ENCODE data around the gene MMP25. TPM values are rescaled to one million over a fixed set of nuclear protein-coding genes. Genes with fewer than 3 reads are reported as not detected.
"Not testable (repeated sequence)": the region's sequence is repeated elsewhere in the genome, so short reads cannot be mapped to it uniquely, and the experiment has no call there.

MMP25 gene
- total RNA-seq, 1 donor from 2014 or later: 0.52 TPM

DNA sequence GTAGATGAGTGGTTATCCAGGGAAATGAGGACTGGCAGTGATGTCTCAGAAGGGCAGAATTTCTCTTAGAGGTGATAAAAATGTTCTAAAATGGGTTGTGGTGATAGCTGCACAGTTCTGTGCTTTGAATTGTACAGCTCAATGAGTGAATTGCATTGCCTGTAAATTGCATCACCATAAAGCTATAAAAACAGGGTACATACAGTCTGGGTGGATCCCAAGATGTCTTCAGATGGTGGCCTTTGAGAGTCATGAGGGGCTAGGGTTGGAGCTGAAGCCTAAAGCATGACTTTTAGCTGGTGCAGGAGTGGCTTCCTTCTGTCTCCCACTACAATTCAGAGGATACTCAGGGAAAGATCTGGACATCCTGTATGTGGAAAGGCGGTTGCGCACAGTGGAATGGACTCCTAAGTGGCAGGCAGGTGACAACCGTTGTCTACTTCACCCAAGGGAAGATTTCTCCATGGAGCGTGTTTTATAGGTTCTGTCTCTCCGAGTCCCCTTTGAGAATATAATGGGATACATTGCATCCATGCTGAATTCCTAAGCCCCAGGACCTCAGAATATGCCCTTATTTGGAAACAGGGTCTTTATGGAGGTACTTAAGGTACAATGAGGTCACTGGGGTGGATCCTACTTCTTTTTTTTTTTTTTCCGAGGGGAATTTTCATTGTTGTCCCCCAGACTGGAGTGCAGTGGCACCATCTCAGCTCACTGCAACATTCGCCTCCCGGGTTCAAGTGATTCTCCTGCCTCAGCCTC lies 17.4 kb downstream of the MMP25 start:
- H3K4me3 ChIP-seq (ENCODE audit: low read depth, low read length): no peak overlapping the region
- no peak for DNase-seq (ENCODE audit: low read depth)
- TF ChIP-seq, protein P1, sequence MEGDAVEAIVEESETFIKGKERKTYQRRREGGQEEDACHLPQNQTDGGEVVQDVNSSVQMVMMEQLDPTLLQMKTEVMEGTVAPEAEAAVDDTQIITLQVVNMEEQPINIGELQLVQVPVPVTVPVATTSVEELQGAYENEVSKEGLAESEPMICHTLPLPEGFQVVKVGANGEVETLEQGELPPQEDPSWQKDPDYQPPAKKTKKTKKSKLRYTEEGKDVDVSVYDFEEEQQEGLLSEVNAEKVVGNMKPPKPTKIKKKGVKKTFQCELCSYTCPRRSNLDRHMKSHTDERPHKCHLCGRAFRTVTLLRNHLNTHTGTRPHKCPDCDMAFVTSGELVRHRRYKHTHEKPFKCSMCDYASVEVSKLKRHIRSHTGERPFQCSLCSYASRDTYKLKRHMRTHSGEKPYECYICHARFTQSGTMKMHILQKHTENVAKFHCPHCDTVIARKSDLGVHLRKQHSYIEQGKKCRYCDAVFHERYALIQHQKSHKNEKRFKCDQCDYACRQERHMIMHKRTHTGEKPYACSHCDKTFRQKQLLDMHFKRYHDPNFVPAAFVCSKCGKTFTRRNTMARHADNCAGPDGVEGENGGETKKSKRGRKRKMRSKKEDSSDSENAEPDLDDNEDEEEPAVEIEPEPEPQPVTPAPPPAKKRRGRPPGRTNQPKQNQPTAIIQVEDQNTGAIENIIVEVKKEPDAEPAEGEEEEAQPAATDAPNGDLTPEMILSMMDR (conservative IDR thresholded peaks at IDR 0.05; ENCODE audit: low read depth, low read length): no peak

DNA sequence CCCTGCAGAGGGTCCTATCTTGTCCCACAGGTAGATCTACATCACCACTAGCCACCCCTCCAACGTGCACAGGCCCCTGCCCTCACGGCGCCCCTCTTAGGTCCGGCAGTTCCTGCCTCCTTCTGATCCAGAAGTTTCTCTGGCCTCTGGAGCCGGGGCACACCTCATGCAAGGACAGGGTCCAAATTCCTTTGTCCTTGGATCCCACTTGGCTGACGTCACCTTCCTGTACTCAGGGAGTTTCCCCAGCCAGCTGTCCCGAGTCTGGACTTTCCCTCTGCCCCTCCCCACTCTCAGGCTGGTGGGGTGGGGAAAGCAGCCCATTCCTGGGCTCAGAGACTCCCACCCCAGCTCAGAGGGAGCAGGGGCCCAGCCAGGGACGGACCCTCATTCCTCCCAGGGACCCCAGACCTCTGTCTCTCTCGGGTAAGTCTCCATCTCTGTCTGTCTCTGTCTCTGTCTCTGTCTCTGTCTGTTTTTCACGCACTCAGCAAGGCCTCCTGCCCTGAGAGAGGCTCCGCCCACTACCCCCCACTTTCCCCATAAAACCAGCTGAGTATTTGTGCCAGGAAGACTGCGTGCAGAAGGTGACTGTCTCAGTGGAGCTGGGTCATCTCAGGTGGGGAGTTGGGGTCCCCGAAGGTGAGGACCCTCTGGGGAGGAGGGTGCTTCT lies 18.8 kb downstream of the MMP25 start, which contains the start of gene IL32:
IL32 (plus strand) TSS at position 572 of the 673 bp plus-strand sequence. CDS start 172 bp downstream, outside the sequence.
- TF ChIP-seq, protein P1 (conservative IDR thresholded peaks at IDR 0.05; ENCODE audit: low read depth, low read length): no peak
- peak within 1 kb of the TSS; percentile 64 for H3K4me3 ChIP-seq (ENCODE audit: low read depth, low read length)
- DNase-seq (ENCODE audit: low read depth): peak; percentile 82

DNA sequence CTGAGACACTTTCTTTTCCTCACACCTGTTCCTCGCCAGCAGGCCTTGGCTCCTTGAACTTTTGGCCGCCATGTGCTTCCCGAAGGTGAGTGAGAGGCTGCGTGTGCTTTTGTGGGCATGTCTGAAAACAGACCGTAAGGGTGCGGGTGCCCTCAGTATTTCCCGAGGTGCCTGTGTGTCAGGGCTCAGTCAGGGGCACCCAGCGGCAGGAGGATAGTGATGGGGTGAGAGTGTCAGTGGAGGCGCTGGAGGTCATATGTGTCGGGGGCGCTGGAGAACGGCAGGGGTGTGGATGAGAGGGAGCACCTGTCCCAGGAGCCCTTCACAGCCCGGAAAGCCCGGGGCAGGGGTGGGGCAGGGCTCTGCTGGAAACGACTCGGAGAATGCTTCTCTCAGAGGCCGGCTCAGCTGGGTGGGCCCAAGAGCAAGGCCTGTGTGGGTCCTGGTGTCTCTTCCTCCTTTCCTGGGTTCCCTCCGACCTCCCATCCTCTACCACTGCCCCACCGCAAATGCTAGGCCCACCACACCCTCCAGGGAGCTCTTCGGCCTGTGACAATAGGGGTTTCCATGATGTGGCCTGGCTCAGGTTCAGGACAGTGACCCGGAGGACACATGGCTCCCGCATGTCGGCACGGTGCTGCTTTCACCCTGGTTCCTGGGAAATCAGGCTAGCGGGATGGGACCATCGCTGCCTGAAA lies 19.5 kb downstream of the MMP25 start:
- no peak for DNase-seq (ENCODE audit: low read depth)

DNA sequence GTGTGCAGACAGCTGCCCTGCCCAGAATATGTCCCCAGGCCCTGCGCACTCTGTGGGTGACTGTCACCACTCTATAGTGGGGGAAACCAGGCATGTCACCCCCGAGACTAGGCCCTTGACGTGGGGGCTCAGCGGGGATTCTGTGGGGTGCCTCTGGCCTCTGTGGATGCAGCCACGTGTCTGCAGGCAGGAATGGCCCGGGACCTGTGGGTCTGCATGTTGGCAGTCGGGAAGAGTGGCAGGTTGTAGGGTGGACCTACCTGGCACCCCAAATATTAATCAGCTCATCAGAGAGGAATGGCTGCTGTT lies 20.0 kb downstream of the MMP25 start:
- TF ChIP-seq, protein P1 (conservative IDR thresholded peaks at IDR 0.05; ENCODE audit: low read depth, low read length): no peak
- peak overlapping the region; percentile 64 for H3K4me3 ChIP-seq (ENCODE audit: low read depth, low read length)
- no peak for DNase-seq (ENCODE audit: low read depth)

More for the DNA sequence above, 19.5 kb downstream of the MMP25 start:
- H3K4me3 ChIP-seq (ENCODE audit: low read depth, low read length): peak overlapping the region; percentile 64
- TF ChIP-seq, protein P1 (conservative IDR thresholded peaks at IDR 0.05; ENCODE audit: low read depth, low read length): no peak

DNA sequence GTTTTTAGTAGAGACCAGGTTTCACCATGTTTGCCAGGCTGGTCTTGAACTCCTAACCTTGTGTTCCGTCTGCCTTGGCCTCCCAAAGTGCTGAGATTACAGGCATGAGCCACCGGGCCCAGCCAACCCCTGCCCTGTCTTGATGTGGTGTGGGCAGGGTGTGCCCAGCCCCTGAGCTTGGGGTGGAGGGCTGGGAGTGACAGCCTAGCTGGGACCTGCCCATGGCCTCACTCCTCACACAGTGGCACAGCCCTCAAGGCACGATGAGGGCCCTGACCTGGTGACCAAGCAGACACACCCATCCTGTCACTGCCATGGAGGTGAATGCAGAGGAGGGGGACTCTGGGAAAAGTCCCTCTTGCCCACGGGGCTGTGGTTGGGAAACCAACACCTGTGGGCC lies 22.1 kb downstream of the MMP25 start:
- TF ChIP-seq, protein P1 (conservative IDR thresholded peaks at IDR 0.05; ENCODE audit: low read depth, low read length): no peak
- DNase-seq (ENCODE audit: low read depth): no peak
- no peak overlapping the region for H3K4me3 ChIP-seq (ENCODE audit: low read depth, low read length)

DNA sequence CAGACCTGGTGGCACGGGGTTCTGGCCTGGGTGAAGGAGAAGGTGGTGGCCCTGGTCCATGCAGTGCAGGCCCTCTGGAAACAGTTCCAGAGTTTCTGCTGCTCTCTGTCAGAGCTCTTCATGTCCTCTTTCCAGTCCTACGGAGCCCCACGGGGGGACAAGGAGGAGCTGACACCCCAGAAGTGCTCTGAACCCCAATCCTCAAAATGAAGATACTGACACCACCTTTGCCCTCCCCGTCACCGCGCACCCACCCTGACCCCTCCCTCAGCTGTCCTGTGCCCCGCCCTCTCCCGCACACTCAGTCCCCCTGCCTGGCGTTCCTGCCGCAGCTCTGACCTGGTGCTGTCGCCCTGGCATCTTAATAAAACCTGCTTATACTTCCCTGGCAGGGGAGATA lies 22.8 kb downstream of the MMP25 start:
- not testable (repeated sequence) for DNase-seq (ENCODE audit: low read depth); H3K4me3 ChIP-seq (ENCODE audit: low read depth, low read length)

DNA sequence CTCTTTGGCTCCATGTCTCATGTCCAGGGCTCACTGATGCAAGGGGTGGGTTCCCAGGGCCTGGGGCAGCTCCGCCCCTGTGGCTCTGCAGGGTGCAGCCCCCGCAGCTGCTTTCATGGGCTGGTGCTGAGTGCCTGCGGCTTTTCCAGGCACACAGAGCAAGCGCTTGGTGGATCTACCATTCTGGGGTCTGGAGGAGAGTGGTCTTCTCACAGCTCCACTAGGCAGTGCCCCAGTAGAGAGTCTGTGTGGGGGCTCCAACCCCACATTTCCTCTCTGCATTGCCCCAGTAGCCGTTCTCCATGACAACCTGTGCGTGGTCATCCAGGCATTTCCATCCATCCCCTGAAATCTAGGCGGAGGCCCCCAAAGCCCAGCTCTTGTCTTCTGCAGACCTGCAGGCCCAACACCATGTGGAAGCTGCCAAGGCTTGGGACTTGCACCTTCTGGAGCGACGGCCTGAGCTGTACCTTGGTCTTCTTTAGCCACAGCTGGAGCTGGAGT lies 24.3 kb downstream of the MMP25 start:
- DNase-seq (ENCODE audit: low read depth): no peak
- TF ChIP-seq, protein P1 (conservative IDR thresholded peaks at IDR 0.05; ENCODE audit: low read depth, low read length): no peak
- H3K4me3 ChIP-seq (ENCODE audit: low read depth, low read length): no peak overlapping the region
